HepG2 (cell line): ENCODE data around the gene RAB3A. TPM values are rescaled to one million over a fixed set of nuclear protein-coding genes. Genes with fewer than 3 reads are reported as not detected.

Source experiments
- ARHGAP35 ChIP-seq: sonication (generic); formaldehyde crosslinking; IDR thresholded peaks from 2 replicates; pipeline ENCODE4 v1.9.0; 2022; ENCODE audit warnings: mild to moderate bottlenecking, inconsistent platforms, moderate library complexity, missing genetic modification reagents, borderline replicate concordance
- ATAD3A ChIP-seq: sonication (generic); formaldehyde crosslinking; IDR thresholded peaks from 2 replicates; pipeline ENCODE4 v1.4.0; 2020; ENCODE audit warnings: missing genetic modification reagents
- GMEB2 ChIP-seq: IDR thresholded peaks from 2 replicates; pipeline ENCODE4 v1.6.1; 2016; ENCODE audit warnings: missing biosample characterization, missing genetic modification reagents, low read depth
- HNF4A ChIP-seq: sonication (generic); formaldehyde crosslinking; IDR thresholded peaks from 2 replicates; pipeline ENCODE4 v1.4.0; 2020; ENCODE audit warnings: missing genetic modification reagents
- IRF2 ChIP-seq: IDR thresholded peaks from 2 replicates; pipeline ENCODE4 v1.6.1; 2018; ENCODE audit warnings: missing genetic modification reagents, missing compliant biosample characterization
- JDP2 ChIP-seq: sonication (generic); formaldehyde crosslinking; IDR thresholded peaks from 2 replicates; pipeline ENCODE4 v1.8.1; 2022; ENCODE audit warnings: missing genetic modification reagents, borderline replicate concordance
- KAT2B ChIP-seq: fragments of 150-350 bp; IDR thresholded peaks from 2 replicates; pipeline ENCODE4 v1.6.1; 2014; ENCODE audit warnings: low read depth, low read length, borderline replicate concordance
- KAT7 ChIP-seq: IDR thresholded peaks from 2 replicates; pipeline ENCODE4 v1.6.1; 2018; ENCODE audit warnings: borderline replicate concordance, missing compliant biosample characterization
- ZNF30 ChIP-seq: sonication (generic); formaldehyde crosslinking; IDR thresholded peaks from 2 replicates; pipeline ENCODE4 v1.5.0; 2020; ENCODE audit warnings: mild to moderate bottlenecking, missing genetic modification reagents
- ZNF33A ChIP-seq: sonication (generic); formaldehyde crosslinking; IDR thresholded peaks from 2 replicates; pipeline ENCODE4 v1.5.1; 2020; ENCODE audit warnings: missing genetic modification reagents, mild to moderate bottlenecking, moderate library complexity, borderline replicate concordance
- ZNF33B ChIP-seq: sonication (generic); formaldehyde crosslinking; IDR thresholded peaks from 2 replicates; pipeline ENCODE4 v1.5.1; 2020; ENCODE audit warnings: mild to moderate bottlenecking, missing genetic modification reagents
- ZNF382 ChIP-seq: sonication (generic); formaldehyde crosslinking; IDR thresholded peaks from 2 replicates; pipeline ENCODE4 v1.5.0; 2020; ENCODE audit warnings: missing genetic modification reagents, mild to moderate bottlenecking, borderline replicate concordance
- ZNF672 ChIP-seq: sonication (generic); formaldehyde crosslinking; IDR thresholded peaks from 2 replicates; pipeline ENCODE4 v1.8.1; 2022; ENCODE audit warnings: missing genetic modification reagents
- ZNF768 ChIP-seq: sonication (generic); formaldehyde crosslinking; IDR thresholded peaks from 2 replicates; pipeline ENCODE4 v1.4.0; 2020; ENCODE audit warnings: missing genetic modification reagents
- ZNF784 ChIP-seq: sonication (generic); formaldehyde crosslinking; IDR thresholded peaks from 2 replicates; pipeline ENCODE4 v1.5.1; 2020; ENCODE audit warnings: missing genetic modification reagents, mild to moderate bottlenecking, borderline replicate concordance
- ZNF839 ChIP-seq: sonication (generic); formaldehyde crosslinking; IDR thresholded peaks from 2 replicates; pipeline ENCODE4 v1.4.0; 2020; ENCODE audit warnings: missing genetic modification reagents, mild to moderate bottlenecking, borderline replicate concordance
- ZSCAN25 ChIP-seq: sonication (generic); formaldehyde crosslinking; IDR thresholded peaks from 2 replicates; pipeline ENCODE4 v1.8.0; 2022; ENCODE audit warnings: mild to moderate bottlenecking, missing genetic modification reagents
- polyA plus RNA-seq, 8 experiments: library from polyadenylated mRNA; depleted of rRNA in 3 of 8; stranded (reverse) in 7 of 8; unstranded in 1 of 8; fragments of >200 nt; fragmentation: Illumina TruSeq in 4 of 8; extraction: Trizol in 4 of 8; gene quantifications; 2 replicates each; pipeline versions ENCODE4 v1.2.1 to v1.2.3, GENCODE V29; 2011 to 2016; ENCODE audit warnings: low read depth in 4 of 8, missing spikeins in 1 of 8, mixed read lengths in 1 of 8; ENCODE audit not compliant: insufficient read depth in 1 of 8
- total RNA-seq, 5 experiments: library from RNA; depleted of rRNA; stranded (reverse); fragments of >200 nt; fragmentation: Illumina TruSeq; extraction: Trizol; gene quantifications; 2 replicates each; pipeline ENCODE4 v1.2.3, GENCODE V29; 2016; ENCODE audit warnings: low read depth in 1 of 5
- TF ChIP-seq, protein P1 (sequence below): sonication (generic); formaldehyde crosslinking; IDR thresholded peaks from 2 replicates; pipeline ENCODE4 v1.8.1; 2023; ENCODE audit warnings: mild to moderate bottlenecking, missing genetic modification reagents
- TF ChIP-seq, protein P2 (sequence below): sonication (generic); formaldehyde crosslinking; IDR thresholded peaks from 2 replicates; pipeline ENCODE4 v1.4.0; 2020; ENCODE audit warnings: missing genetic modification reagents
- TF ChIP-seq, protein P3 (sequence below): sonication (generic); formaldehyde crosslinking; IDR thresholded peaks from 2 replicates; pipeline ENCODE4 v1.4.0; 2020; ENCODE audit warnings: mild to moderate bottlenecking, missing genetic modification reagents
- TF ChIP-seq, protein P4 (sequence below): sonication (generic); formaldehyde crosslinking; IDR thresholded peaks from 2 replicates; pipeline ENCODE4 v1.4.0; 2020; ENCODE audit warnings: missing genetic modification reagents

The RAB3A gene
- total and polyA plus RNA-seq, 2 of the 13 experiments (the other 11 are each of a cell fraction or from before 2014, with no cell fraction given): 0.58 to 0.98 TPM

DNA sequence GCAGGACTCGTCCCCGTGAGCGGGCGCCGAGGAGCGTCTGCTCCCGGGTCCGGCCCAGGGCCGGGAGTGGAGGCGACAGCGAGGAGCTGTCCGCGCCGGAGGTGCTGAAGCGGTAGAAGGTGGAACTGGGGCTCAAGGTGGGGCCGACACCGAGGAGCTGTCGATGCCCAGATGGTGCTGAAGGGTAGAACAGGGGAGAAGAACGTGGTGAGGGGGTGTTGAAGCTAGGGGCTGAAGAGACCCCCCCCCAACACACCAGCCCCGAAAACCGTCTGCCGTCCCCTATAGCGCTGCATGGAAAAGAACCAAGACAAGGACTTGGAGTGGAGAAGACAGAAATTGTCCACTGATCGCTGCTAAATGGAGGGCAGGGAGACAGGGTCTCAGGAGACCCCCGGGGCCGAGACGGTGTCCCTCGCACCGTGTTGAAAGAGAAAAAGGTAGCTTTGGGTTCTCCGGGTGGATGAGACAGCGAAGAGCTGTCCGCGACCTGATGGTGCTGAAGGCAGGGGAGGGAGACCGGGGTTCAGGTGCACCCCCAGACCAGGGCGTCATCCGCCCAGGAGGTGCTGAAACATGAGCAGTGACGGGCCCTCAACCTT, 29.5 kb upstream of the RAB3A start (continued):
- TF ChIP-seq, protein P1, sequence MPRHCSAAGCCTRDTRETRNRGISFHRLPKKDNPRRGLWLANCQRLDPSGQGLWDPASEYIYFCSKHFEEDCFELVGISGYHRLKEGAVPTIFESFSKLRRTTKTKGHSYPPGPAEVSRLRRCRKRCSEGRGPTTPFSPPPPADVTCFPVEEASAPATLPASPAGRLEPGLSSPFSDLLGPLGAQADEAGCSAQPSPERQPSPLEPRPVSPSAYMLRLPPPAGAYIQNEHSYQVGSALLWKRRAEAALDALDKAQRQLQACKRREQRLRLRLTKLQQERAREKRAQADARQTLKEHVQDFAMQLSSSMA: peak; percentile 89
- TF ChIP-seq ZNF672 (CRISPR knock-in tag): no peak
- peak; percentile 93 for TF ChIP-seq ZNF30 (CRISPR knock-in tag)
- no peak for TF ChIP-seq HNF4A
- TF ChIP-seq KAT7 (CRISPR knock-in tag): no peak
- TF ChIP-seq ZNF768 (CRISPR knock-in tag): peak; percentile 75
- peak; percentile 33; the same call in 1 of the 2 replicates for TF ChIP-seq ZSCAN25 (CRISPR knock-in tag)
- TF ChIP-seq ZNF784: peak; percentile 89; the same call in 1 of the 2 replicates
- no peak for TF ChIP-seq GMEB2 (CRISPR knock-in tag)
- TF ChIP-seq ARHGAP35 (CRISPR knock-in tag): peak; percentile 94
- TF ChIP-seq, protein P2, sequence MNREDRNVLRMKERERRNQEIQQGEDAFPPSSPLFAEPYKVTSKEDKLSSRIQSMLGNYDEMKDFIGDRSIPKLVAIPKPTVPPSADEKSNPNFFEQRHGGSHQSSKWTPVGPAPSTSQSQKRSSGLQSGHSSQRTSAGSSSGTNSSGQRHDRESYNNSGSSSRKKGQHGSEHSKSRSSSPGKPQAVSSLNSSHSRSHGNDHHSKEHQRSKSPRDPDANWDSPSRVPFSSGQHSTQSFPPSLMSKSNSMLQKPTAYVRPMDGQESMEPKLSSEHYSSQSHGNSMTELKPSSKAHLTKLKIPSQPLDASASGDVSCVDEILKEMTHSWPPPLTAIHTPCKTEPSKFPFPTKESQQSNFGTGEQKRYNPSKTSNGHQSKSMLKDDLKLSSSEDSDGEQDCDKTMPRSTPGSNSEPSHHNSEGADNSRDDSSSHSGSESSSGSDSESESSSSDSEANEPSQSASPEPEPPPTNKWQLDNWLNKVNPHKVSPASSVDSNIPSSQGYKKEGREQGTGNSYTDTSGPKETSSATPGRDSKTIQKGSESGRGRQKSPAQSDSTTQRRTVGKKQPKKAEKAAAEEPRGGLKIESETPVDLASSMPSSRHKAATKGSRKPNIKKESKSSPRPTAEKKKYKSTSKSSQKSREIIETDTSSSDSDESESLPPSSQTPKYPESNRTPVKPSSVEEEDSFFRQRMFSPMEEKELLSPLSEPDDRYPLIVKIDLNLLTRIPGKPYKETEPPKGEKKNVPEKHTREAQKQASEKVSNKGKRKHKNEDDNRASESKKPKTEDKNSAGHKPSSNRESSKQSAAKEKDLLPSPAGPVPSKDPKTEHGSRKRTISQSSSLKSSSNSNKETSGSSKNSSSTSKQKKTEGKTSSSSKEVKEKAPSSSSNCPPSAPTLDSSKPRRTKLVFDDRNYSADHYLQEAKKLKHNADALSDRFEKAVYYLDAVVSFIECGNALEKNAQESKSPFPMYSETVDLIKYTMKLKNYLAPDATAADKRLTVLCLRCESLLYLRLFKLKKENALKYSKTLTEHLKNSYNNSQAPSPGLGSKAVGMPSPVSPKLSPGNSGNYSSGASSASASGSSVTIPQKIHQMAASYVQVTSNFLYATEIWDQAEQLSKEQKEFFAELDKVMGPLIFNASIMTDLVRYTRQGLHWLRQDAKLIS (CRISPR knock-in tag): 0 out of 2 replicates have a peak, but pooled peaks have one; percentile 46
- 0 out of 2 replicates have a peak, but pooled peaks have one; percentile 85 for TF ChIP-seq ZNF33A
- TF ChIP-seq IRF2: peak; percentile 86; the same call in 1 of the 2 replicates
- TF ChIP-seq, protein P3, sequence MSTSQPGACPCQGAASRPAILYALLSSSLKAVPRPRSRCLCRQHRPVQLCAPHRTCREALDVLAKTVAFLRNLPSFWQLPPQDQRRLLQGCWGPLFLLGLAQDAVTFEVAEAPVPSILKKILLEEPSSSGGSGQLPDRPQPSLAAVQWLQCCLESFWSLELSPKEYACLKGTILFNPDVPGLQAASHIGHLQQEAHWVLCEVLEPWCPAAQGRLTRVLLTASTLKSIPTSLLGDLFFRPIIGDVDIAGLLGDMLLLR (CRISPR knock-in tag): peak; percentile 77
- TF ChIP-seq ATAD3A (CRISPR knock-in tag): peak; percentile 72; the same call in 1 of the 2 replicates
- no peak for TF ChIP-seq ZNF382 (CRISPR knock-in tag)
- TF ChIP-seq ZNF839 (CRISPR knock-in tag): peak; percentile 72; the same call in 1 of the 2 replicates
- TF ChIP-seq, protein P4, sequence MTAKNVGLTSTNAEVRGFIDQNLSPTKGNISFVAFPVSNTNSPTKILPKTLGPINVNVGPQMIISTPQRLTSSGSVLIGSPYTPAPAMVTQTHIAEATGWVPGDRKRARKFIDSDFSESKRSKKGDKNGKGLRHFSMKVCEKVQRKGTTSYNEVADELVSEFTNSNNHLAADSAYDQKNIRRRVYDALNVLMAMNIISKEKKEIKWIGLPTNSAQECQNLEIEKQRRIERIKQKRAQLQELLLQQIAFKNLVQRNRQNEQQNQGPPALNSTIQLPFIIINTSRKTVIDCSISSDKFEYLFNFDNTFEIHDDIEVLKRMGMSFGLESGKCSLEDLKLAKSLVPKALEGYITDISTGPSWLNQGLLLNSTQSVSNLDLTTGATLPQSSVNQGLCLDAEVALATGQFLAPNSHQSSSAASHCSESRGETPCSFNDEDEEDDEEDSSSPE: peak; percentile 41; the same call in 1 of the 2 replicates
- peak; percentile 67; the same call in 1 of the 2 replicates for TF ChIP-seq JDP2
- TF ChIP-seq KAT2B: no peak
- 0 out of 2 replicates have a peak, but pooled peaks have one; percentile 71 for TF ChIP-seq ZNF33B (CRISPR knock-in tag)
